Activated CD4-positive, alpha-beta T cell treated with anti-CD3 and anti-CD28 coated beads, Interleukin-2, amount 10 ng/mL, durations not matched to agents 24 days and 14 days (primary cell): Measurements from ENCODE around the gene SIM2. TPM values are rescaled to one million over a fixed set of nuclear protein-coding genes. Genes with fewer than 3 reads are reported as not detected.

Source experiments
- DNase-seq: peaks from one replicate; pipeline ENCODE4 v3.0.0; 2022
- H3K27ac Mint-ChIP-seq: one replicate; pipeline ENCODE4 v1.8.0; 2022; ENCODE audit warnings: mild to moderate bottlenecking, mixed read lengths
- H3K27me3 Mint-ChIP-seq: one replicate; pipeline ENCODE4 v1.8.0; 2022; ENCODE audit warnings: mixed read lengths
- H3K36me3 Mint-ChIP-seq: one replicate; pipeline ENCODE4 v1.8.0; 2022; ENCODE audit warnings: low read depth, mild to moderate bottlenecking, mixed read lengths
- H3K4me1 Mint-ChIP-seq: one replicate; pipeline ENCODE4 v1.8.0; 2021; ENCODE audit warnings: mixed read lengths
- H3K4me3 Mint-ChIP-seq: one replicate; pipeline ENCODE4 v1.8.0; 2022; ENCODE audit warnings: mild to moderate bottlenecking, moderate library complexity, mixed read lengths
- H3K9me3 Mint-ChIP-seq: one replicate; pipeline ENCODE4 v1.8.0; 2021; ENCODE audit warnings: mixed read lengths
- intact Hi-C: fragments of 100-400 bp; cut with micrococcal nuclease; formaldehyde crosslinking; loops from one replicate; pipeline ENCODE4 v1.15.1; 2023
- total RNA-seq: library from RNA; stranded (reverse); gene quantifications from 2 replicates; pipeline ENCODE4 v1.2.3, GENCODE V29; 2022

Gene SIM2
- total RNA-seq, 1 donor from 2014 or later, result 0.21 TPM

GRCh38 chr21:36773117-36773516 is 74.2 kb downstream of the SIM2 start:
- H3K4me3 Mint-ChIP-seq, result no peak overlapping the region
- no peaks in the 10 kb centered on the region for H3K27me3 Mint-ChIP-seq
- no peak for DNase-seq
- H3K36me3 Mint-ChIP-seq, result no peaks in the 10 kb centered on the region
- intact Hi-C loops, result no loop called here
- H3K4me1 Mint-ChIP-seq, result no peaks in the 10 kb centered on the region
- no peaks in the 10 kb centered on the region for H3K9me3 Mint-ChIP-seq
- H3K27ac Mint-ChIP-seq, result no peak overlapping the region

DNA sequence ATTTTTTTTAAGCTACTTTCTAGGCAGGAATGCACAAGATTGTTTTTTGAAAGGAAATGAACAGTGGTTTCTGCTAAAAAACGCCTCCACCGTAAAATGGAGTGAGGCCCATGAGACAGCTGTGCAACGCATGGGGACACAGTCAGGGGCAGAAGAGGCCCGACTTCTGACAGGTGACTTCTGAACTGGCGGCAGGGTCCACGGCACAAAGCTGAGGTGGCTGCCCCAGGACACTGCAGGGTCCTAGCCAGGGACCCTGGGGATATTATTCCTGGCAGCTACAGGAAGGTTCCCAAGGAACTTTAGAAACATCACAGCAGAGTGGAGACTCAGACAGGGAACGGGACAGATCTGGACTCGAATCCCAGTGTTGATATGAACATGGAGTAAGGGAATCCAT is 75.1 kb downstream of the SIM2 start:
- H3K4me3 Mint-ChIP-seq, result no peak overlapping the region
- intact Hi-C loops, result no loop called here
- H3K9me3 Mint-ChIP-seq, result no peaks in the 10 kb centered on the region
- H3K36me3 Mint-ChIP-seq, result no peaks in the 10 kb centered on the region
- H3K4me1 Mint-ChIP-seq, result no peaks in the 10 kb centered on the region
- no peak overlapping the region for H3K27ac Mint-ChIP-seq
- DNase-seq, result no peak
- H3K27me3 Mint-ChIP-seq, result no peaks in the 10 kb centered on the region

DNA sequence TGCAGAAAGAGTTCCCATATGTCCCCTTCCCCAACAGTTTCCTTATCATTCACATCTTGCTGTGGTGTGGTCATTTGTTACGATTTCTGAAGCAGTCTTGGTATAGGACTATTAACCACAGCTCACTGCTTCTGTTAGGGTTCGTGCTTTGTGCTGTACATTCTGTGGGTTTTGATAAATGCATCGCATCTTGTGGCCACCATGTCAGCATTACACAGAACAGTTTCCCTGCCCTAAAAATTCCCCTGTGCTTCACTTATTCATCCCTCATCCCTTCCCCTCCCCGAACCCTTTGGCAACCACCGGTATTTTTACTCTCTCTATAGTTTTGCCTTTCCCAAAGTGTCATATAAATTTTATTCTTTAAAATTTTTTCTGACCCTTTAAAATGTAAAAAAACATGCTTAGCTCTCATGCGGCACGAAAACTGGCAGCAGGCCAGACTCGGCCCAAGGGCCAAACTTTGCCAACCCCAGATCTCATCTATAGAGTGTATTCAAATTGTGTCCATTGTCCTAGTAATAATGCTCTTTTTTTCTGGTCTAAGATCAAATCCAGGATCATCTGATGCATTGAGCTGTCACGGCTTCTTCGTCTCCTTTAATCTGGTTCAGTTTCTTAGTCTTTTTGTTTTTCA is 78.2 kb downstream of the SIM2 start:
- Mint-ChIP-seq H3K4me3 (no peak overlapping the region), H3K36me3 (no peaks in the 10 kb centered on the region), H3K27ac (no peak overlapping the region), H3K9me3 (no peaks in the 10 kb centered on the region), H3K4me1 (no peaks in the 10 kb centered on the region), H3K27me3 (peaks cover 2% of the 10 kb centered on the region)
- intact Hi-C loops, result no loop called here
- DNase-seq, result no peak

DNA sequence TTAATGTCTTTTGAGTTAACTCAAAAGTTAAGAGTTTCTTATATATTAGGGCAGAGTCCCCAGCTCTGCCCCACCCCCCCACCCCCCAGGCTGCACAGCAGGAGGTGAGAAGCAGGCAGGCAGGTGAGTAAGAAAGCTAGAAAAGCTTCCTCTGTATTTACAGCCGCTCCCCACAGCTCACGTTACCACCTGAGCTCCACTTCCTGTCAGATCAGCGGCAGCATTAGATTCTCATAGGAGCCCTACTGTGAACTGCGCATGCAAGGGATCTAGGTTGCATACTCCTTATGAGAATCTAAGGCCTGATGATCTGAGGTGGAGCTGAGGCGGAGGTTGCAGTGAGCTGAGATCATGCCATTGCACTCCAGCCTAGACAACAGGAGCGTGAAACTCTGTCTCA is 81.9 kb downstream of the SIM2 start:
- H3K36me3 Mint-ChIP-seq, result no peaks in the 10 kb centered on the region
- H3K9me3 Mint-ChIP-seq, result no peaks in the 10 kb centered on the region
- no peaks in the 10 kb centered on the region for H3K4me1 Mint-ChIP-seq
- H3K27me3 Mint-ChIP-seq, result peaks cover 2% of the 10 kb centered on the region
- DNase-seq, result no peak
- no peak overlapping the region for H3K27ac Mint-ChIP-seq
- H3K4me3 Mint-ChIP-seq, result no peak overlapping the region
- intact Hi-C loops, result no loop called here

DNA sequence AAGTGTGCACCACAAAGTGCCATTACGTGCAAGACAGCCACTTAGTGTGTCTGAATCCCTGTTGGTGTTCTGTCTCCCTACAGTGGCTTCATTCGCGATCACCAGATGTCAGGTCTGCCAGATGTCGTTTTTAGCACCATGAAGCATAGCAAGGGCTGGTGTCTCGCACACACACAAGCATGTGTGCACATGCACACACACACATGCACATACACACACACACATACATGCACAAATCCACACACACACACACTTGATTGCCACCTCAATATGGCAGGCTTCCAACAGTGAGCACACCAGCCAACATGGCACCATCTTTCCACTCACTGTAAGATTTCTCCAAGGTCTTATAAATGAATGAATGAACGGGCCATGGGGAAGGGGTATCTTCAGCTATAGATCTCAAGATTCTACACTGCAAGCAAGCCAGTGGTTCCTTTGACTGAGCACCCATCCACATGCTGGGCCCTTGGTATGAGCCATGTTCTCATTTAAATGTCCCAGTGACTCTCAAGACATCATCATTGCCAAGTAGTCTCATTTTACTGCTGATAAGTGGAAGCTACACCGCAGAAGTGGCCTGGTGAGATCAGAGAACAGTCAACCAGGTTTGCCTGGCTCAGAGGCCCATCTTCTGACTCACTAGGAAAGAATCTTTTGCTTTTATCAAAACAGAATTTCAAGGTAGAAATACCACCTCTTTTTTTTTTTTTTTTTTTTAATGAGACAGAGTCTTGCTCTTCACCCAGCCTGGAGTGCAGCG is 84.9 kb downstream of the SIM2 start:
- Mint-ChIP-seq H3K36me3 (no peaks in the 10 kb centered on the region), H3K27me3 (peaks cover 2% of the 10 kb centered on the region), H3K4me1 (no peaks in the 10 kb centered on the region), H3K27ac (no peak overlapping the region), H3K4me3 (no peak overlapping the region), H3K9me3 (no peaks in the 10 kb centered on the region)
- DNase-seq, result no peak
- intact Hi-C loops, result no loop called here

- Mint-ChIP-seq H3K27ac (no peak overlapping the region), H3K27me3 (no peaks in the 10 kb centered on the region), H3K9me3 (no peaks in the 10 kb centered on the region), H3K4me3 (no peak overlapping the region), H3K4me1 (no peaks in the 10 kb centered on the region), H3K36me3 (no peaks in the 10 kb centered on the region)
- intact Hi-C loops, result no loop called here
- DNase-seq, result no peak
Observed at GRCh38 chr21:36784947-36785346, 86.0 kb downstream of the SIM2 start.

GRCh38 chr21:36785615-36786014 is 86.7 kb downstream of the SIM2 start:
- no peak overlapping the region for H3K4me3 Mint-ChIP-seq
- H3K27ac Mint-ChIP-seq, result no peak overlapping the region
- no peaks in the 10 kb centered on the region for H3K27me3 Mint-ChIP-seq
- H3K9me3 Mint-ChIP-seq, result no peaks in the 10 kb centered on the region
- H3K4me1 Mint-ChIP-seq, result no peaks in the 10 kb centered on the region
- H3K36me3 Mint-ChIP-seq, result no peaks in the 10 kb centered on the region
- no peak for DNase-seq
- intact Hi-C loops, result no loop called here

GRCh38 chr21:36786186-36786585 is 87.3 kb downstream of the SIM2 start:
- no peaks in the 10 kb centered on the region for H3K27me3 Mint-ChIP-seq
- DNase-seq, result no peak
- H3K4me3 Mint-ChIP-seq, result no peak overlapping the region
- no peak overlapping the region for H3K27ac Mint-ChIP-seq
- no peaks in the 10 kb centered on the region for H3K36me3 Mint-ChIP-seq
- no peaks in the 10 kb centered on the region for H3K9me3 Mint-ChIP-seq
- no peaks in the 10 kb centered on the region for H3K4me1 Mint-ChIP-seq
- intact Hi-C loops, result no loop called here

DNA sequence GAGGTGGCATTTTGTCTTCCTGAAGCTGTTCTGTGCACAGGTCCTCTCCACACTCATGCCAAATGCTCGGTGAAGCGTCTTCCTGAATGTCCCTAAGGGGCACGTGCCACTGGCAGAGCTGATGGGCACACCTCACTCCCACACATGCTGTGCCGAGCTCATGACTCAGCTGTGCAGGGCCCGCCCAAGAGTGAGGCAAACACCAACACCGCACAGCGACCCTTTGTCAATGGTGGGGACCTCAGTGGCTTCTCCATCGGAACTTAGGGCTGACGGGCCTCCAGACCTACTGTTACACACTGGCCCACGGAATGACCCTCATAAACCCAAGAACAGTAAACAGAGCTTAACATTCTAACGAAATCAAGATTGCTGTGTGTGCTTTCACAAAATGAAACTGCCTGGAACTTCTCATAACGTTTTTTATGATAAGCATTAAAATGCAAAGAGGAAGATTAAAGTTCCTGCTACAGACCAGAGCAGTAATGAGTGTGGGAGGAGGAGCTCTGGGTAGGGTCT is 89.3 kb downstream of the SIM2 start:
- Mint-ChIP-seq H3K4me3 (no peak overlapping the region), H3K27me3 (no peaks in the 10 kb centered on the region), H3K4me1 (no peaks in the 10 kb centered on the region), H3K27ac (no peak overlapping the region), H3K9me3 (no peaks in the 10 kb centered on the region), H3K36me3 (no peaks in the 10 kb centered on the region)
- intact Hi-C loops, result no loop called here
- no peak for DNase-seq

DNA sequence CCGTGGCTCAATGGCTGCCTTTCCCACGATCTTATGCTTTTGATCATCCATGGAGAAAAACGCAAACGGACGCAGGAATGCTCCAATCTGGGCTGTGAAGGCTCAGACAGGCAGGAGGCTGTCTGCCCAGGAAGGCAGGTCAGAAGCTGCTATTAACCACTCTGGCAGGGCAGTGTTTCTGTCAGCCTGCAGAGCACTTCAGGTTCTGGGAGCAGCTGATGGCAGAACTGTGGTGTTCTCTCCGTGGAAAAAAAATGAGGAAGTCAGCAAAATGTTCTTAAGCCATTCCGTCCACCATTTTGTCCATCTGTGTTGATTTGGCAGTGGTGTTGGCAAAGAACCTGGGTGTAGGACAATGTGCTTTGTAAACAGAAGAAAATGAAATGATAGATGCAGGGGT is 91.7 kb downstream of the SIM2 start:
- H3K27ac Mint-ChIP-seq, result no peak overlapping the region

GRCh38 chr21:36791180-36791579 is 92.3 kb downstream of the SIM2 start:
- DNase-seq, result no peak
- H3K27ac Mint-ChIP-seq, result no peak overlapping the region
- H3K9me3 Mint-ChIP-seq, result no peaks in the 10 kb centered on the region
- intact Hi-C loops, result no loop called here
- no peak overlapping the region for H3K4me3 Mint-ChIP-seq
- no peaks in the 10 kb centered on the region for H3K36me3 Mint-ChIP-seq
- no peaks in the 10 kb centered on the region for H3K27me3 Mint-ChIP-seq
- H3K4me1 Mint-ChIP-seq, result no peaks in the 10 kb centered on the region

More for the DNA sequence above, 91.7 kb downstream of the SIM2 start:
- Mint-ChIP-seq H3K27me3 (no peaks in the 10 kb centered on the region), H3K9me3 (no peaks in the 10 kb centered on the region), H3K4me3 (no peak overlapping the region), H3K36me3 (no peaks in the 10 kb centered on the region), H3K4me1 (no peaks in the 10 kb centered on the region)
- intact Hi-C loops, result no loop called here
- no peak for DNase-seq

- Mint-ChIP-seq H3K4me1 (no peaks in the 10 kb centered on the region), H3K27me3 (no peaks in the 10 kb centered on the region), H3K4me3 (no peak overlapping the region), H3K27ac (no peak overlapping the region), H3K9me3 (peaks cover 4% of the 10 kb centered on the region), H3K36me3 (no peaks in the 10 kb centered on the region)
- no peak for DNase-seq
- intact Hi-C loops, result no loop called here
Observed at GRCh38 chr21:36791695-36792470, 93.0 kb downstream of the SIM2 start.

DNA sequence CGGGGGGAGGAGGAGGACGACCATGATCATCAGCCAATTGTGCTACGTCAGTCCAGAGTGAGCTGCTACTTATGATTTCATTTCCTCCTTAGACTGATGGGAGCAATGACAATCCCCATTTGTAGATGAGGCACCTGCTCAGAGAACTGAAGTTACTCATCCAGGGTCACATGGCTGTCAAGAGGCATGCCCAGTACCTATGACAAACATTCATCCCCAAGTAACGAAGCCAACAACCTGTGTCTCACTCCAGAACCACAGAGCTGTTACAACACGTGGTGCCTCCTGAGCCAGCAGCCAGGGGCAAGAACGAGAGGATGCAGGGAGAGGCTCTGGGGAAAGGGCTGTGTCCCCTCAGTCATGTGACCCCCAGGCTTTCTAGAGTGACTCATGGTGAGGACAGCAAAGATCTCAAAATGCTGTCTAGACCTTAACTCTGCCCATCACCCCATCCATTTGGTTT is 93.6 kb downstream of the SIM2 start:
- intact Hi-C loops, result no loop called here
- peaks cover 4% of the 10 kb centered on the region for H3K9me3 Mint-ChIP-seq
- no peak overlapping the region for H3K4me3 Mint-ChIP-seq
- no peak overlapping the region for H3K27ac Mint-ChIP-seq
- DNase-seq, result no peak
- H3K4me1 Mint-ChIP-seq, result no peaks in the 10 kb centered on the region
- no peaks in the 10 kb centered on the region for H3K36me3 Mint-ChIP-seq
- no peaks in the 10 kb centered on the region for H3K27me3 Mint-ChIP-seq

- Mint-ChIP-seq H3K4me3 (no peak overlapping the region), H3K9me3 (peaks cover 12% of the 10 kb centered on the region), H3K27ac (no peak overlapping the region), H3K27me3 (no peaks in the 10 kb centered on the region), H3K36me3 (no peaks in the 10 kb centered on the region), H3K4me1 (no peaks in the 10 kb centered on the region)
- intact Hi-C loops, result no loop called here
- no peak for DNase-seq
Observed at GRCh38 chr21:36796070-36796469, 97.2 kb downstream of the SIM2 start.
